ENCODE measurements around the gene SGTB. TPM values are rescaled to one million over a fixed set of nuclear protein-coding genes. Genes with fewer than 3 reads are reported as not detected.

The SGTB gene
- total RNA-seq, 1 experiment from 2014 or later, result 9.2 TPM

DNA sequence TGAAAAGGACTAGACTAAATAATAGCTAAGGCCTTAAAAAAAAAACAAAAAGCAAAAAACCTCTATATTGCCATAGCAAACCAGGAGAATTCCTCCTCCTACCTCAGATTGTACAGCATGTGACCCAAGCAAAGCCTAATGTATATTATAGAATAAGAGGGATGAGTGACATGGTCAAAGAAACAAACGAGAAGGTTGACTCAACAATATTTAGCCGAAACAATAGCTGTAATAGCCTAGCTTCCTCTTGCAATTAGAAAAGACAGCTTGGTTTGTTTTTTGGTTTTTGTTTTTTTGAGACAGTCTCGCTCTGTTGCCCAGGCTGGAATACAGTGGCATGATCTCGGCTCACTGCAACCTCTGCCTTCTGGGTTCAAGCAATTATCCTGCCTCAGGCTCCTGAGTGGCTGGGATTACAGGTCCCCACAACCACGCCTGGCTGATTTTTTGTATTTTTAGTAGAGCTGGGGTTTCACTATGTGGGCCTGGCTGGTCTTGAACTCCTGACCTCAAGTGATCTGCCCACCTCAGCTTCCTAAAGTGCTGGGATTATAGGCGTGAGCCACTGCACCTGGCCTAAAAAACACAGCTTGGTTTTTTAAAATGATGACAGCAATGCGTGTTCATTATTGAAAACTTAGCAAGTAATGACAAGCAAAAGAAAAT lies 5.7 kb upstream of the SGTB start:
- CTCF ChIA-PET, result no interaction called here
- no peaks in the 10 kb centered on the region for H3K36me3 ChIP-seq (ENCODE audit: control insufficient read depth, insufficient read depth, low read length)
- no peaks in the 10 kb centered on the region for H3K27me3 ChIP-seq (ENCODE audit: control insufficient read depth, insufficient read depth, low read length)
- intact Hi-C loops (cut with micrococcal nuclease; ENCODE audit: unreplicated experiment) (no loop called here), in situ Hi-C loops (cut with HindIII; ENCODE audit: low pct_unique_long_range_greater_than_20kb, low sequenced_read_pairs) (no loop called here)
- DNase-seq (ENCODE audit: low read depth, low spot score) (no peak), ATAC-seq (no peak)
- TF ChIP-seq, protein P1, sequence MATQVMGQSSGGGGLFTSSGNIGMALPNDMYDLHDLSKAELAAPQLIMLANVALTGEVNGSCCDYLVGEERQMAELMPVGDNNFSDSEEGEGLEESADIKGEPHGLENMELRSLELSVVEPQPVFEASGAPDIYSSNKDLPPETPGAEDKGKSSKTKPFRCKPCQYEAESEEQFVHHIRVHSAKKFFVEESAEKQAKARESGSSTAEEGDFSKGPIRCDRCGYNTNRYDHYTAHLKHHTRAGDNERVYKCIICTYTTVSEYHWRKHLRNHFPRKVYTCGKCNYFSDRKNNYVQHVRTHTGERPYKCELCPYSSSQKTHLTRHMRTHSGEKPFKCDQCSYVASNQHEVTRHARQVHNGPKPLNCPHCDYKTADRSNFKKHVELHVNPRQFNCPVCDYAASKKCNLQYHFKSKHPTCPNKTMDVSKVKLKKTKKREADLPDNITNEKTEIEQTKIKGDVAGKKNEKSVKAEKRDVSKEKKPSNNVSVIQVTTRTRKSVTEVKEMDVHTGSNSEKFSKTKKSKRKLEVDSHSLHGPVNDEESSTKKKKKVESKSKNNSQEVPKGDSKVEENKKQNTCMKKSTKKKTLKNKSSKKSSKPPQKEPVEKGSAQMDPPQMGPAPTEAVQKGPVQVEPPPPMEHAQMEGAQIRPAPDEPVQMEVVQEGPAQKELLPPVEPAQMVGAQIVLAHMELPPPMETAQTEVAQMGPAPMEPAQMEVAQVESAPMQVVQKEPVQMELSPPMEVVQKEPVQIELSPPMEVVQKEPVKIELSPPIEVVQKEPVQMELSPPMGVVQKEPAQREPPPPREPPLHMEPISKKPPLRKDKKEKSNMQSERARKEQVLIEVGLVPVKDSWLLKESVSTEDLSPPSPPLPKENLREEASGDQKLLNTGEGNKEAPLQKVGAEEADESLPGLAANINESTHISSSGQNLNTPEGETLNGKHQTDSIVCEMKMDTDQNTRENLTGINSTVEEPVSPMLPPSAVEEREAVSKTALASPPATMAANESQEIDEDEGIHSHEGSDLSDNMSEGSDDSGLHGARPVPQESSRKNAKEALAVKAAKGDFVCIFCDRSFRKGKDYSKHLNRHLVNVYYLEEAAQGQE (IDR thresholded peaks at IDR 0.05; ENCODE audit: insufficient read depth in 1 of 2, low read depth in 2 of 2, low read length in 1 of 2), result no peak
- TF ChIP-seq, protein P2, sequence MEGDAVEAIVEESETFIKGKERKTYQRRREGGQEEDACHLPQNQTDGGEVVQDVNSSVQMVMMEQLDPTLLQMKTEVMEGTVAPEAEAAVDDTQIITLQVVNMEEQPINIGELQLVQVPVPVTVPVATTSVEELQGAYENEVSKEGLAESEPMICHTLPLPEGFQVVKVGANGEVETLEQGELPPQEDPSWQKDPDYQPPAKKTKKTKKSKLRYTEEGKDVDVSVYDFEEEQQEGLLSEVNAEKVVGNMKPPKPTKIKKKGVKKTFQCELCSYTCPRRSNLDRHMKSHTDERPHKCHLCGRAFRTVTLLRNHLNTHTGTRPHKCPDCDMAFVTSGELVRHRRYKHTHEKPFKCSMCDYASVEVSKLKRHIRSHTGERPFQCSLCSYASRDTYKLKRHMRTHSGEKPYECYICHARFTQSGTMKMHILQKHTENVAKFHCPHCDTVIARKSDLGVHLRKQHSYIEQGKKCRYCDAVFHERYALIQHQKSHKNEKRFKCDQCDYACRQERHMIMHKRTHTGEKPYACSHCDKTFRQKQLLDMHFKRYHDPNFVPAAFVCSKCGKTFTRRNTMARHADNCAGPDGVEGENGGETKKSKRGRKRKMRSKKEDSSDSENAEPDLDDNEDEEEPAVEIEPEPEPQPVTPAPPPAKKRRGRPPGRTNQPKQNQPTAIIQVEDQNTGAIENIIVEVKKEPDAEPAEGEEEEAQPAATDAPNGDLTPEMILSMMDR (IDR thresholded peaks at IDR 0.05), result no peak
- TF ChIP-seq TCF7L2 (IDR thresholded peaks at IDR 0.05; ENCODE audit: low read depth, low read length) (no peak), SIN3A (IDR thresholded peaks at IDR 0.05; ENCODE audit: borderline replicate concordance, insufficient read depth, low read depth, low read length) (no peak), POLR2AphosphoS5 (IDR thresholded peaks at IDR 0.05; ENCODE audit: low read depth, low read length) (no peak)
- POLR2A ChIA-PET, result no interaction called here
- BruUV-seq (replicated peaks), result no TSS peak
- H3K4me1 ChIP-seq (ENCODE audit: control insufficient read depth, insufficient read depth, low read length), result peaks cover 14% of the 10 kb centered on the region
- no peak overlapping the region for H3K27ac ChIP-seq (ENCODE audit: low read length)
- no peak overlapping the region for H3K4me3 ChIP-seq (ENCODE audit: low read depth in 2 of 2, low read length in 2 of 2)
- H3K9me3 ChIP-seq (ENCODE audit: control insufficient read depth, insufficient read depth, low read depth, low read length), result no peaks in the 10 kb centered on the region

DNA sequence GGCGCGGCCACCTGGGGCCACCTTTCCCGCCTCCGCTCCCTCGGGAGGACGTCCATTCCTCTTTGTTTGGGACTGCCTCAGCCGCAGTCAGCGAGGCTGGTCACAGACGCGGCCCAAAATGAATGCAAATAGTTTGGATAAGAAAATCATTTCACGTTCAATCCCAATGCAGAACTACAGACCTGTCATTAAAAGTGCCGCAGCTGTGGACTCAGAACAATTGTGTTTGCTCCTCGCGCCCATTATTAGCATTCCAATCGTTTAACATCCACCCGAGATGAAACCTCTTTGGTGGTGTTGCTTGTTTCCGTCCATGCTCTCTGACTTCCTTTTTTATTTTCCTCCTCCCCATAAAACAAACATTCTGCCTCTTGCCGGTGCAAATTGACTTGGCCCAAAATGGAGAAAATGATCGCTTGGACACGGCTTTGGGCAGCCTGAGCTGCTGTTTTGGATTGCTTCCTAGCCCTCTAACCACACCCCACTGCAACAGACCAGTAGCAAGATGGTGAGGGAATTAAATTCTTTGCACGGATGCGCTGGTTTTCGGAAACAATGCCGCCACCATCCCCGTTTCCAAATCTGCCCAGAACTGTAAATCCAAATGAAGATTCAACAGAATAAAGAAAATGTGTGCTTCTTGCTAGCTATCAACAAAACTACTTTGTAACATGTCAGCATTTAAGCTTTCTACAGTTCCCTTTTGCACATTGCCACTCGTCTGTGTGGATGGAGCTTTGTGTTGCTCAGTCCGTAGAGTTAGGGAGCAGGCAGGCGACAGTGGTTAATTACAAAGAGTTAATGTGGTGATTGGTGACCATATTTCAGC lies 880 bp upstream of the SGTB start:
- intact Hi-C loops (cut with micrococcal nuclease; ENCODE audit: unreplicated experiment) (no loop called here), in situ Hi-C loops (cut with HindIII; ENCODE audit: low pct_unique_long_range_greater_than_20kb, low sequenced_read_pairs) (no loop called here)
- ChIA-PET CTCF (no interaction called here), POLR2A (interaction anchor here (0.6 to 0.7 kb wide), 4 partner anchors 9 to 263 kb away, joined by 3 to 4 read pairs (median 4); no protein-coding TSS in a partner anchor)
- H3K4me1 ChIP-seq (ENCODE audit: control insufficient read depth, insufficient read depth, low read length), result peaks cover 20% of the 10 kb centered on the region
- H3K4me3 ChIP-seq (ENCODE audit: low read depth in 2 of 2, low read length in 2 of 2), result peak overlapping the region; percentile 89 to 97
- ATAC-seq (peak; percentile 54), DNase-seq (ENCODE audit: low read depth, low spot score) (peak; percentile 59)
- BruUV-seq (replicated peaks), result TSS peak; percentile 87
- TF ChIP-seq POLR2AphosphoS5 (IDR thresholded peaks at IDR 0.05; ENCODE audit: low read depth, low read length) (no peak; the same call in 1 of the 2 replicates), SIN3A (IDR thresholded peaks at IDR 0.05; ENCODE audit: borderline replicate concordance, insufficient read depth, low read depth, low read length) (no peak), TCF7L2 (IDR thresholded peaks at IDR 0.05; ENCODE audit: low read depth, low read length) (no peak)
- TF ChIP-seq, protein P2 (IDR thresholded peaks at IDR 0.05), result no peak
- TF ChIP-seq, protein P1 (IDR thresholded peaks at IDR 0.05; ENCODE audit: insufficient read depth in 1 of 2, low read depth in 2 of 2, low read length in 1 of 2), result no peak
- H3K27ac ChIP-seq (ENCODE audit: low read length), result peak overlapping the region; percentile 82
- peaks cover 3% of the 10 kb centered on the region; the same call in 1 of the 2 replicates for H3K36me3 ChIP-seq (ENCODE audit: control insufficient read depth, insufficient read depth, low read length)
- no peaks in the 10 kb centered on the region for H3K27me3 ChIP-seq (ENCODE audit: control insufficient read depth, insufficient read depth, low read length)
- H3K9me3 ChIP-seq (ENCODE audit: control insufficient read depth, insufficient read depth, low read depth, low read length), result no peaks in the 10 kb centered on the region
